Measurements from ENCODE around the gene TBL1X.

DNA sequence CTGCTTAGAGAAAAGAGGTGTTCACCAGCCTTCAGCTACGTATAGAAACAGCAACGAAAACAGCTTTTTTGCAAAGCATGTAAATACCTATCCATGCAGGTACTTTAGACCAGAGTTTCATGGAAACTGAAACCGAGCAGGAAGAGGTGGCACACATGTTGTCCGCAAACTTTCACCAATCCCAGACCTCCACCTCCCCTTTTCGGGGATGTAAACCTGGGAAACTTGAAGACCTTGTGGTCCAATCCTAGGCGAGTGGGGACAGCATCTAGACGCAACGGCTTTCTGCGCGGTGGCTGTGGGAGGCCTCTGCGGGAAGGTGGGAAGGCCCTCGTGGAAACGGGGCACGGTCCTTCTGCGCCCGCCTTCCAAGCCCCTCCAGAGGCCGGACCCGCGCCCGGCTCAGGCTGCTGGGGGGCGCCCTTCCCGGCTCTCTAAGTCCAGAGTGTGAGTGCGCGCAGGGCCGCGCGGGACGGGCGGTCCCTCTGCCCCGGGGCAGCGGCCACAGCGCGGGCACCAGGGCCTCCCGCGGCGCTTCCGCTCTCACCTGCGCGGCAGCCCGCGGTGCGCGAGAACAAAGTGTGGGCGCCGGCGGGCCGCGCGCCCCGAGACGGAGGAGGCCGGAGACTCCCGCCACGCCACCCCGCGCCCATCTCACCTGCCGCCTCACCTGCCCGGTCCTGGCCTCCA lies 320.5 kb downstream of the TBL1X start:
- TF ChIP-seq CTCF (conservative IDR thresholded peaks at IDR 0.05) (no peak), EZH2 (IDR thresholded peaks at IDR 0.05; ENCODE audit: low read depth) (no peak)

Data from PC-9 (cell line).